Mesendoderm (in vitro differentiated cells): ENCODE data around the gene GNB1L.

ENCODE experiments used
- DNase-seq: peaks from one replicate; pipeline ENCODE4 v3.0.0; 2013
- H2AK5ac ChIP-seq: 2 replicates; pipeline ENCODE4 v1.6.1; 2013; ENCODE audit warnings: low read length, inconsistent platforms
- H2BK120ac ChIP-seq: 2 replicates; pipeline ENCODE4 v1.6.1; 2013; ENCODE audit warnings: low read depth, mild to moderate bottlenecking, low read length, moderate library complexity, mixed read lengths
- H2BK15ac ChIP-seq: replicated peaks from 2 replicates; pipeline ENCODE4 v1.6.1; 2013; ENCODE audit warnings: low read depth, mild to moderate bottlenecking, moderate library complexity
- H2BK5ac ChIP-seq: 2 replicates; pipeline ENCODE4 v1.6.1; 2013; ENCODE audit warnings: low read length, inconsistent platforms
- H3K18ac ChIP-seq: 2 replicates; pipeline ENCODE4 v1.6.1; 2013; ENCODE audit warnings: mild to moderate bottlenecking, low read length, mixed read lengths
- H3K23ac ChIP-seq: one replicate; pipeline ENCODE4 v1.6.1; 2013; ENCODE audit warnings: low read length
- H3K27ac ChIP-seq: 2 replicates; pipeline ENCODE4 v1.5.1; 2013; ENCODE audit warnings: low read depth, mild to moderate bottlenecking, inconsistent platforms, low read length, moderate library complexity
- H3K27me3 ChIP-seq: 2 replicates; pipeline ENCODE4 v1.6.1; 2013; ENCODE audit warnings: low read length, control low read depth, mild to moderate bottlenecking, inconsistent platforms; ENCODE audit not compliant: insufficient read depth, poor library complexity
- H3K36me3 ChIP-seq: 2 replicates; pipeline ENCODE4 v1.6.1; 2013; ENCODE audit warnings: low read length, inconsistent platforms; ENCODE audit not compliant: control insufficient read depth, insufficient read depth
- H3K4ac ChIP-seq: one replicate; pipeline ENCODE4 v1.6.1; 2013; ENCODE audit warnings: low read depth, mild to moderate bottlenecking, low read length, moderate library complexity
- H3K4me1 ChIP-seq: 2 replicates; pipeline ENCODE4 v1.6.1; 2013; ENCODE audit warnings: low read depth, low read length, inconsistent platforms; ENCODE audit not compliant: control insufficient read depth
- H3K4me2 ChIP-seq: 2 replicates; pipeline ENCODE4 v1.6.1; 2013; ENCODE audit warnings: low read length
- H3K4me3 ChIP-seq: 2 replicates; pipeline ENCODE4 v1.5.1; 2013; ENCODE audit warnings: mild to moderate bottlenecking, low read length
- H3K56ac ChIP-seq: one replicate; pipeline ENCODE4 v1.6.1; 2013; ENCODE audit warnings: low read length
- H3K79me1 ChIP-seq: 2 replicates; pipeline ENCODE4 v1.6.1; 2013; ENCODE audit warnings: low read length, inconsistent platforms
- H3K79me2 ChIP-seq: 2 replicates; pipeline ENCODE4 v1.6.1; 2013; ENCODE audit warnings: mild to moderate bottlenecking, low read length; ENCODE audit not compliant: control insufficient read depth, insufficient read depth
- H3K9ac ChIP-seq: 2 replicates; pipeline ENCODE4 v1.6.1; 2013; ENCODE audit warnings: low read length, inconsistent platforms
- H4K5ac ChIP-seq: one replicate; pipeline ENCODE4 v1.6.1; 2013; ENCODE audit warnings: low read length
- H4K8ac ChIP-seq: one replicate; pipeline ENCODE4 v1.6.1; 2013; ENCODE audit warnings: low read depth, mild to moderate bottlenecking, control low read depth, low read length, moderate library complexity
- WGBS: extraction: QIAGEN DNeasy Blood & Tissue Kit; methylation state at CpG from one replicate; pipeline ENCODE4 v1.1.7; 2013; ENCODE audit warnings: low lambda C conversion rate, missing lambda C conversion rate; ENCODE audit not compliant: insufficient coverage; ENCODE audit errors: extremely low coverage; 5-methylcytosine and 5-hydroxymethylcytosine counted together

GNB1L gene

DNA sequence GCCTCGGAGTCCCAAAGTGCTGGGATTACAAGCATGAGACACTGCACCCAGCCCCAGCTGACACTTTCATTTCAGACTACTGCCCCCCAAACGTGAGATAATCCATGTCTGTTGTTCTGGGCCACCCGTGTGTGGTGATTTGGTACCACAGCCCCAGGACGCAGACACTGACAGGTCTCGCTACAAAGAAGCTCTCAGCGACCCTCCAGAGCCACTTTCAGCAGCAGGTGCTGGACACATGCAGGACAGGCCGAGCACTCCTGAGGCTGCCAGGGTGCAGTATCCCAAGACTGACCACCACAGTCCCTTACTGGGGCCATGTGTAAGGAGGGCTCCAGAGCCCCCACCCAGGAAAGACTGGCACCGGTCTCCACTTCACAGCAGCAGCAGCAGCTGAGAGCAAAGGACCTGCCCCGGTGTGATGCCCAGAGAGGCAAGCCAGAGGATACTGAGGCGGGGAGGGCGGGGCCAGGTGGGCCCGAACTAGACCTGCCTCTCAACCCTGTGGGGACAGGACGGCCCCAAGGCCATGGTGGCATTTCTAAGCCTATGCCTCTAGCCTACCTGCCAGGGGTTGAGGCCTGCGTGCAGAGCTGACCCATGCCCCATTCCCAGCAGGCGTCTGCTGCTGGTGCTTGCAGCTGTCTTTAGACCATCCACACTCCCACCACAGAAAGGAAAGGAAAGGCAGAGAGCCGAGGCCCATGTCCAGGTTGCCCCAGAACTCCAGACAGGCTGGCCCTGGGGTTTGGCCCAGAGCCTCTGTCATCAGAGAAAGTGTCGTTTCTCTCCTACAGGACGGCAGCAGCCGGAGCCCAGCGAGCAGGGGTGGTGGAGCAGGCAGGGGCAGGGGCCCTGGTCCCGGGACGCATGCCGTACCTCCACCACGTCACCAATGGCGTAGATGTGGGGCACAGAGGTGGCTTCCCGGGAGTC lies 28.0 kb upstream of the GNB1L start:
- no peak overlapping the region for H3K27ac ChIP-seq
- no peak for DNase-seq
- H2BK5ac ChIP-seq: no peak overlapping the region
- peak overlapping the region; percentile 6 for H2BK120ac ChIP-seq
- H3K4me1 ChIP-seq: peaks cover 12% of the 10 kb centered on the region
- peaks cover 5% of the 10 kb centered on the region for H3K79me2 ChIP-seq
- H3K27me3 ChIP-seq: no peaks in the 10 kb centered on the region
- no peak overlapping the region for H3K23ac ChIP-seq
- no peak overlapping the region for H2BK15ac ChIP-seq
- peak overlapping the region; percentile 7 for H3K18ac ChIP-seq
- H3K4ac ChIP-seq: peak overlapping the region; percentile 70
- peak overlapping the region; percentile 58 for H3K56ac ChIP-seq
- H3K4me3 ChIP-seq: no peak overlapping the region
- no CpG with 5 or more reads among the region's 26 CpGs for WGBS
- no peak overlapping the region for H3K9ac ChIP-seq
- peak overlapping the region; percentile 9 for H2AK5ac ChIP-seq
- H4K8ac ChIP-seq: no peak overlapping the region
- H3K36me3 ChIP-seq: no peaks in the 10 kb centered on the region
- no peak overlapping the region for H3K4me2 ChIP-seq
- H3K79me1 ChIP-seq: peaks cover 3% of the 10 kb centered on the region
- H4K5ac ChIP-seq: no peak overlapping the region

DNA sequence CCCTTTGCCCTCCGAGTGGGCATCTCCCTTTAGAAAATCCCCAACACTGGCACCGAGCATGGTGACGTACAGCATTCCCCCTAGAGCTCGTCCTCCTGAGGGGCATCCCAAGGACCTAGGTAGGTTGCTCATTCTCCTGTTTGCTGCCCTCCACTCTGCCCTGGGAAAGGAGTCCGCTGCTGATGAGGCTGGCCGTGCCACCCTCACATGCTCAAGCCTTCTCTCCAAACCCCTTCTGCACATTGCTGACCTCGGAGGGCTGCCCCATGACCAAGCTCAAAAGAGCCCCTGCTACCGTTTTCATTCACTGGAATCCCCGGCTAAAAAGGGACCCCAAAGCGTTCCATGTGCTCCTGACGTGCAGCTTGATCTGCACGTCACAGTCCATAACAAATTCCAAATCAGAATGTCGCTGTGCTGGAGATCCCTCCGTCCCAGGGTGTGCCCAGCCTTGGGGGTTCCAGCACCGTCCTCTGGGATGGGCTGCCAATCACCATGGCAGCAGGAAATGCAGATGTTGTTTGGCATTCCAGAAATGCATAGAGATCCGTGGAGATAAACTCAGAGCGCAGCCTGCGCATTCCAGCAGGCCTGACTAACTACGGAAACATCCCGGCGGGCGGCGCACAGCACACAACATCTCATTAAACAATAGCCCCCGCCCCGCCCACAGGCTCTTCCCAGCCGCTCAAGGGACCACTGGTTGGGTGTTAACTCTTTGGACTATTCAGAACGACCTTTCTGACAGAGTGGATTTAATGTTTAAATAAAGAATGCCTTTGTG lies 26.3 kb upstream of the GNB1L start:
- peak; percentile 99 for DNase-seq
- Histone ChIP-seq H3K56ac (peak overlapping the region; percentile 71), H3K36me3 (no peaks in the 10 kb centered on the region), H3K9ac (peak overlapping the region; percentile 57), H2BK120ac (no peak overlapping the region), H3K18ac (peak overlapping the region; percentile 52), H3K4me3 (no peak overlapping the region), H3K79me2 (peaks cover 5% of the 10 kb centered on the region), H3K4me2 (peak overlapping the region; percentile 13), H2BK15ac (no peak overlapping the region), H3K79me1 (peaks cover 3% of the 10 kb centered on the region), H3K27me3 (no peaks in the 10 kb centered on the region), H4K8ac (no peak overlapping the region), H2BK5ac (peak overlapping the region; percentile 87), H3K4me1 (peaks cover 12% of the 10 kb centered on the region), H3K27ac (peak overlapping the region; percentile 82), H3K23ac (no peak overlapping the region), H2AK5ac (peak overlapping the region; percentile 55), H3K4ac (peak overlapping the region; percentile 71), H4K5ac (no peak overlapping the region)
- no CpG with 5 or more reads among the region's 27 CpGs for WGBS

DNA sequence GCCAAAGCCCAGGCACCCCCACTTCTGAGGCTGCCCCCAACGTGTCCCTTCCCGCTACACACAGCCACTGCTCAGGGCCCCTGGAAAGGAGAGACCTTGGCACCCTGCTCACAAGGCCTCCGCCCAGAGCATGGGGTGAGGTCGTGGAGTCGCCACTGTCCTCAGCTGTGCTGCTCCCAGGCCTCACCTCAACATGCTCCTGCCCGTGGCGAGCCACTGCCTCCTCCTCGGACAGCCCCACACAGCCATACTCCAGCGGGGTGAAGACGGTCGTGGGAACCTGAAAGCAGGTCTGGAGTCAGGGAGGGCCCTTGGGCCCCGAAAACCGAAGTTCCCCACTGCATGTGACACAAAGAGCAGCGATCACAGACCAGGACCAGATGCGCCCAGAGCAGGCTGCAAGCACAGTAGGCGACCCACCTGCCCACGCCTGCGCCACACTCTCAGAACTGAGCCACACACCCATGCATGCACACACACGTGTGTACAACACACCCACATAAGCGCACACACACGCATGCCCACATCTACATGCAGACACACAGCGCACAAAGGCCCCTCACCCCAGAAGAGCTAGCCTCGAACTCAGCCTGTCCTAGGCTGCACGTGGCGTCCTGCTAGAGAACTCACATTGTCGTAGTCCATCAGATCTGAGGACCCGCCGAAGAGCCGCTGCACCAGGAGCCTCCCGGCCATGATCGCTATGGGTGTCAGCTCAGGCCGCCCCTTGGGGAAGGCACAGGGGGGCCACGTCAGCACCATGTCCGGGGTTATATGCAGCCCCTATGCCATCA lies 25.5 kb upstream of the GNB1L start:
- Histone ChIP-seq H3K27ac (peak overlapping the region; percentile 64), H2BK120ac (no peak overlapping the region), H3K23ac (peak overlapping the region; percentile 95), H3K4ac (peak overlapping the region; percentile 71), H3K9ac (peak overlapping the region; percentile 57), H4K8ac (no peak overlapping the region), H2AK5ac (peak overlapping the region; percentile 55), H3K79me2 (peaks cover 5% of the 10 kb centered on the region), H3K79me1 (peaks cover 3% of the 10 kb centered on the region), H2BK5ac (peak overlapping the region; percentile 87), H2BK15ac (no peak overlapping the region), H3K36me3 (no peaks in the 10 kb centered on the region), H3K4me3 (no peak overlapping the region), H3K27me3 (no peaks in the 10 kb centered on the region), H3K56ac (peak overlapping the region; percentile 66), H3K4me1 (peaks cover 12% of the 10 kb centered on the region), H3K4me2 (no peak overlapping the region), H4K5ac (no peak overlapping the region), H3K18ac (peak overlapping the region; percentile 43)
- WGBS: no CpG with 5 or more reads among the region's 34 CpGs
- no peak for DNase-seq

DNA sequence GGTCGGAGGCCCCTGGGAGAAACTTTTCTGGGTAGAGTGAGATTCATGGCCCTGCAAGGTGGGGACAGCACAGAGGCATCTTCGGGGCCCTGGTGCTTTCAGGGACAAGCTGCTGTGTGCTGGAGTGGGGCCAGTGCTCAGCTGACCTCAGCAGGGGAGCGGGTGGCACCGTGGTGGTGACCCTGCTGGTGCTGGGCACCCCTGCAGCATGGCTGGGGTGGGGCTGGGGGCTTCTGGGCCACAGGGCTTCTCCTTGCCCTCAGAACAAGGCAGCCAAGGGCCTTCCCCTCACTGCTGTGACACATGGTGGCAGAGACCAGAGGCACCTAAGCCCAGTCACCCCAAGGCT lies 24.9 kb upstream of the GNB1L start:
- no peaks in the 10 kb centered on the region for H3K36me3 ChIP-seq
- H3K79me1 ChIP-seq: peaks cover 3% of the 10 kb centered on the region
- H3K79me2 ChIP-seq: peaks cover 5% of the 10 kb centered on the region
- H3K4me2 ChIP-seq: no peak overlapping the region
- H3K4me1 ChIP-seq: peaks cover 12% of the 10 kb centered on the region
- peak overlapping the region; percentile 95 for H3K23ac ChIP-seq
- peak overlapping the region; percentile 66 for H3K56ac ChIP-seq
- peak overlapping the region; percentile 87 for H2BK5ac ChIP-seq
- no peak overlapping the region for H4K8ac ChIP-seq
- H3K27me3 ChIP-seq: no peaks in the 10 kb centered on the region
- peak overlapping the region; percentile 58 for H3K4ac ChIP-seq
- peak overlapping the region; percentile 5 for H3K18ac ChIP-seq
- no CpG with 5 or more reads among the region's 4 CpGs for WGBS
- no peak overlapping the region for H2BK120ac ChIP-seq
- H4K5ac ChIP-seq: no peak overlapping the region
- no peak overlapping the region for H2BK15ac ChIP-seq
- peak overlapping the region; percentile 57 for H3K9ac ChIP-seq
- peak overlapping the region; percentile 55 for H2AK5ac ChIP-seq
- H3K27ac ChIP-seq: no peak overlapping the region
- H3K4me3 ChIP-seq: no peak overlapping the region
- DNase-seq: no peak

DNA sequence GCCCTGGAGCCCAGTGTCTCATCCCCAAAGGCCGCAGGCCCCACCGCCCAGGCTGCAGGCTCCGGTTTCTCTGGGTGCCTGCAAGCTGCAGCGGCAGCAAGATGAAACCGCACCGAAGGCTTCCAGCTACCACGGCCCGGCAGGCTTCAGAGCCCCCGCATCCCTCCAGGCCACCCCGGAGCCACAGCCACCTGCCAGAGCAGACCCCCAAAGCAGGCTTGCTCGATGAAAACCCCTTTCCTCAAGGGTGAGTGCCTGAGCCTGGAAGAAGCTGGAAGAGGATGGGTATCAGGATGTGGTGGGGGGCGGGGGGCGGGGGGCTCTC lies 24.5 kb upstream of the GNB1L start:
- Histone ChIP-seq H2AK5ac (no peak overlapping the region), H3K4ac (peak overlapping the region; percentile 58), H3K4me3 (no peak overlapping the region), H2BK15ac (no peak overlapping the region), H2BK120ac (no peak overlapping the region), H3K36me3 (no peaks in the 10 kb centered on the region), H3K79me1 (peaks cover 3% of the 10 kb centered on the region), H3K4me1 (peaks cover 12% of the 10 kb centered on the region), H3K27ac (no peak overlapping the region), H4K8ac (no peak overlapping the region), H3K23ac (no peak overlapping the region), H4K5ac (no peak overlapping the region), H3K4me2 (no peak overlapping the region), H3K9ac (no peak overlapping the region), H2BK5ac (no peak overlapping the region), H3K56ac (no peak overlapping the region), H3K27me3 (no peaks in the 10 kb centered on the region), H3K18ac (peak overlapping the region; percentile 29), H3K79me2 (peaks cover 5% of the 10 kb centered on the region)
- no CpG with 5 or more reads among the region's 13 CpGs for WGBS
- no peak for DNase-seq
